SU-DHL-6 (cell line): ENCODE measurements around the gene GPX4.

Experiments
- EZH2phosphoT487 ChIP-seq: fragments of 200-600 bp; sonication (generic), shearing (Covaris generic); conservative IDR thresholded peaks from 2 replicates; pipeline ENCODE4 v1.6.1; 2018; ENCODE audit warnings: mild to moderate bottlenecking, antibody characterized with exemption, low read length, moderate library complexity, mixed read lengths
- TF ChIP-seq, protein P1 (sequence below): fragments of 200-600 bp; sonication (generic); IDR thresholded peaks from one replicate; pipeline ENCODE4 v1.5.1; 2017; ENCODE audit warnings: antibody characterized with exemption, mild to moderate bottlenecking, low read length, moderate library complexity; ENCODE audit not compliant: insufficient read depth, poor library complexity, severe bottlenecking

DNA sequence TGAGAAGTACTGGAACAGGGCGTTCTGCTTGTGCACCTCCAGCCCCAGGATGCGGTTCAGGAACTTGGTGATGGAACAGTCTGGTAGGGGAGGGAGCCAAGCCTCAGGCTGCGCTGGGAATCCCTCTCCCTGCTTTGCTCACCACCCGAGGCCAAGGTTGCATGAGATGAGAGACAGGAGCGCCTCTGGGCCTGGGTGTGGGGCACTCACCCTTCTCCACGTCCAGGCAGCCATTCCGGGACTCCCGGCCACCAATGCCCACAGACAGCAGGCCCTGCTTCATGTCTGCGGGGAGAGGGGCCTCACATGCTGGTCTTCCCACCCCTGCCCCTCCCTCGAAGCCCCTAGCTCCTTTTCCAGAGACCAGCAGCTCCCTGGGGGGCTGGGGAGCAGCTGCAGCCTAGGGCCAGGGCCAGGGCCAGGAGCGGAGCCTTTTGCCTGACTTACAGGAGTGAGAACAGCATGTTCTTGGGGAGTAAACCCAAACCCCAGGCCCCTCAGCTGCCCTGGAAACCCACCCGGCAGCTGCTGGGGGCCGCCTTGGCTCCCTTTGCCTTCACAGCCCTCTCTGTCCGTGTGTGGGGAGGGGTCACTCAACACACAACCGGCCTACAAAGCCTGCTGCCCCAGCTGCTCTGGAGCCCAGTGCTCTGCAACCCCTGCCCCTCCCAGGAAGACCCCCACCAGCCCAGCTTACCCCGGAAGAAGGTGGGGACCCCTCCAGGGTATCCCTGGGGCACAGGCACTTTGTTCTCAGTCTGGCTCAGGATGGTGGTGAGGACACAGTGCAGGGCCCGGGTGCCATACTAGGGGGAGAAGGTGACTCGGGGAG, 7.2 kb downstream of the GPX4 start:
- TF ChIP-seq, protein P1, sequence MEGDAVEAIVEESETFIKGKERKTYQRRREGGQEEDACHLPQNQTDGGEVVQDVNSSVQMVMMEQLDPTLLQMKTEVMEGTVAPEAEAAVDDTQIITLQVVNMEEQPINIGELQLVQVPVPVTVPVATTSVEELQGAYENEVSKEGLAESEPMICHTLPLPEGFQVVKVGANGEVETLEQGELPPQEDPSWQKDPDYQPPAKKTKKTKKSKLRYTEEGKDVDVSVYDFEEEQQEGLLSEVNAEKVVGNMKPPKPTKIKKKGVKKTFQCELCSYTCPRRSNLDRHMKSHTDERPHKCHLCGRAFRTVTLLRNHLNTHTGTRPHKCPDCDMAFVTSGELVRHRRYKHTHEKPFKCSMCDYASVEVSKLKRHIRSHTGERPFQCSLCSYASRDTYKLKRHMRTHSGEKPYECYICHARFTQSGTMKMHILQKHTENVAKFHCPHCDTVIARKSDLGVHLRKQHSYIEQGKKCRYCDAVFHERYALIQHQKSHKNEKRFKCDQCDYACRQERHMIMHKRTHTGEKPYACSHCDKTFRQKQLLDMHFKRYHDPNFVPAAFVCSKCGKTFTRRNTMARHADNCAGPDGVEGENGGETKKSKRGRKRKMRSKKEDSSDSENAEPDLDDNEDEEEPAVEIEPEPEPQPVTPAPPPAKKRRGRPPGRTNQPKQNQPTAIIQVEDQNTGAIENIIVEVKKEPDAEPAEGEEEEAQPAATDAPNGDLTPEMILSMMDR: no peak
- TF ChIP-seq EZH2phosphoT487: no peak
